TTC549 (cell line): ENCODE measurements around the gene CACTIN.

Experiments
- FAIRE-seq: peaks from 2 replicates; lab custom pipeline; 2012; peaks lifted over from hg19 to GRCh38; lab: Jason Lieb, UNC

Gene CACTIN

DNA sequence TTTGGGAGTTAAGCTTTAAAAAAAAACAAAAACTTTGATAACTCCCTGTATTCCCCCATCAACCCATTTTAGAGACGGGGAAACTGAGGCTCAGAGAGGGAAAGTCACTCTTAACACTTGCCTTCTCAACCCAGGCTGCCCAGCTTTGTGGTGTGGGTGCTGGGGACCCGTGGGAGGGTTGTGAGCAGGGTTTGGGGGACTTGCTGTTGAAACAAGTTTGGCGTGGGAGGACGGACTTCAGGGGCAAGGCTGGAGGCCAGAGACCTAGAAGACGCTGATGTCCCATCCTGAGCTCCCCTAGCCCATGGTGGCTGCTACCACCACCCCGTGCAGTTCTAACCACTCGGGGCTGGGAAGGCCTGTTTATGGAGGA, 747 bp upstream of the CACTIN start:
- no peak for FAIRE-seq

- FAIRE-seq, result no peak
Measured at GRCh38 chr19:3625996-3626472, 556 bp downstream of the CACTIN start.

GRCh38 chr19:3623716-3624115, 2.9 kb downstream of the CACTIN start:
- no peak for FAIRE-seq

GRCh38 chr19:3622224-3622623, 4.4 kb downstream of the CACTIN start:
- FAIRE-seq, result no peak

GRCh38 chr19:3621689-3622088, 4.9 kb downstream of the CACTIN start:
- no peak for FAIRE-seq

- FAIRE-seq, result no peak
Measured at GRCh38 chr19:3620817-3621547, 5.6 kb downstream of the CACTIN start.

- FAIRE-seq, result no peak
Measured at GRCh38 chr19:3620145-3620816, 6.3 kb downstream of the CACTIN start.

DNA sequence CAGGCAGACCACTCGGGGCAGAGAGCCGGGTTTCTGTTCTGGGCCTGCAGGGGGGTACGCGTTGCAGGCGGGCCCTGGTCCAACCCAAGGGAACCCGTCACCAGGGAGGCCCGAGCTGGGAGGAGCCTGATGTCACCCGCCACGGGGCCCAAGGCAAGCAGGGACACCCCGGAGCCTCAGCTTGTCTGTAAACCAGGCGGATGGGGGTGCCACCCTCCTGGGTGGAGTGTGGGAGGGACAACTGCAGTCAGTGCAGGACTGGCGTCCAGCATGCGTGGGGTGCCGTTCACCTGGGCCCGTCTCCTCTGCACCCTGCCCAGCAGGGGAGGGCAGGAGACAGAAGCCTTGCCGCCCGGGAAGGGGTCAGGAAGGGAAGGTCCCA, 7.0 kb downstream of the CACTIN start:
- no peak for FAIRE-seq

DNA sequence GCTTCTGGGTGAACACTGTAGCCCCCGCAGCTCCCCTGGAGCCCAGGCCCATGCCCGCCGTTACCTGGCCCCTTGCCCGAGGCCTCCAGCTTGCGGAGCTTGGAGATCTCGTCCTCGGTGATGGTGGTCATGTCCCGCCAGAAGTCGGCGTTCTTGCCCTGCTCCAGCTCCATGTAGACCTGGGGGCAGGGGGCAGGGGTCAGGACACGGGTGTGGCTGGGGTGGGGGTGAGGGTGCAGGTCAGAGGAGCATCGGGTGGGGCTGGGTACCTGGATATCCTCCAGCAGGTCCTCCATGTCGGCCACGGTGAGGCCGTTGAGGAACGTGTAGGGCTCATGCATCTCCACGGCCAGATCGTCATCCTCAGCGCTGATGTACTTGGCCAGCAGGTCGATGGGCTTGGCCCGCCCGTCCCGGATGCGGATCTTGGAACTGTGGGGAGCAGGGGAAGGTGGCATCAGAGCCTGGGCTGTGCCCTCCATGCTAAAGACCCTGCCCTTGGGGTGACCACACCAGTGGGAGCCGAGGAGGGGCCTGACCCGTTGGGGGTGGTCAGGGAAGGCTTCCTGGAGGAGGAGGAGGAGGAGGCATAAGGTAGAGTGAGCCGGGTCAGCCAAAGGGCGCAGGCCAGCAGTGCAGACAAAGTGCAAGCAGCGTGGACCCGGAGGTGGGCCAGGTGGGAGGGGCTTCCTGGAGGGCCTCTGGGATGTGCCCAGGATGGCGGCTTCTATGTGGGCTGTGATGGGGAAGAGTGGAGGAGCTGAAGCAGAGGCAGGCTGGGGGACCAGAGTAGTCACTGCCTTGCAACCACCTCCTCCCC, 7.6 kb downstream of the CACTIN start:
- no peak for FAIRE-seq

- no peak for FAIRE-seq
Measured at GRCh38 chr19:3618144-3618810, 8.3 kb downstream of the CACTIN start.

GRCh38 chr19:3617463-3617862, 9.1 kb downstream of the CACTIN start:
- FAIRE-seq, result no peak

GRCh38 chr19:3615524-3616135, 11.0 kb downstream of the CACTIN start:
- no peak for FAIRE-seq

DNA sequence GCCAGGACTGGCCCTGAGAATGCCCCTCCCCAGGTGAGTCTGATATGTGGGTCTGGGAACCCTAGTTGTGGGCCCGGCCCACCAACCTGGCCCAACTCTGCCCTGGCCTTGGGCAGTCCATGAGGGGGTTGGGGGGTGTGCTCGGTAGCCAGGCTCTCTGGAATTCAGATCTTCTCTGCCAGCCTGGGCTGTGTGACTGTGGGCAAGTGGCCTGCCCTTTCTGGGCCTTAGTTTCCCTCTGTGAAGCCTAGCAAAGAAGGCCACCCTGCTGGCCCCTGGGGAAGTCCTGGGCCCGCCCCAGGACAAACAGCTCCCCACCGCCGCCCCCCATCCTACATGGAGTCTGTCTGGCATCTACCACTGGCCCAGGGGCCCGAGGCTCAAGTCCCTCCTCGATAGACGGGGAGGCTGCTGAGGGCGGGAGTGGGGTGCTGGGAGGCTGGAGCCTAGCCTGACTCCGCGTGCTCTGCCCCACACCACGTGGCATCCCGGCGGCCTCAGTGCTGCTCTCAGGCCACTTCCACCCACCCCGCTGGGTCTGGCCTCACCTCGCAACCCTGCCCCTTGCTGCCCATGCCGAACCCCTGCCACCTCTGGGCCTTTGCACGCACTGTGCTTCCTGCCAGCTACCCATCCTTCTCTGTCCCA, 11.6 kb downstream of the CACTIN start:
- FAIRE-seq, result no peak

DNA sequence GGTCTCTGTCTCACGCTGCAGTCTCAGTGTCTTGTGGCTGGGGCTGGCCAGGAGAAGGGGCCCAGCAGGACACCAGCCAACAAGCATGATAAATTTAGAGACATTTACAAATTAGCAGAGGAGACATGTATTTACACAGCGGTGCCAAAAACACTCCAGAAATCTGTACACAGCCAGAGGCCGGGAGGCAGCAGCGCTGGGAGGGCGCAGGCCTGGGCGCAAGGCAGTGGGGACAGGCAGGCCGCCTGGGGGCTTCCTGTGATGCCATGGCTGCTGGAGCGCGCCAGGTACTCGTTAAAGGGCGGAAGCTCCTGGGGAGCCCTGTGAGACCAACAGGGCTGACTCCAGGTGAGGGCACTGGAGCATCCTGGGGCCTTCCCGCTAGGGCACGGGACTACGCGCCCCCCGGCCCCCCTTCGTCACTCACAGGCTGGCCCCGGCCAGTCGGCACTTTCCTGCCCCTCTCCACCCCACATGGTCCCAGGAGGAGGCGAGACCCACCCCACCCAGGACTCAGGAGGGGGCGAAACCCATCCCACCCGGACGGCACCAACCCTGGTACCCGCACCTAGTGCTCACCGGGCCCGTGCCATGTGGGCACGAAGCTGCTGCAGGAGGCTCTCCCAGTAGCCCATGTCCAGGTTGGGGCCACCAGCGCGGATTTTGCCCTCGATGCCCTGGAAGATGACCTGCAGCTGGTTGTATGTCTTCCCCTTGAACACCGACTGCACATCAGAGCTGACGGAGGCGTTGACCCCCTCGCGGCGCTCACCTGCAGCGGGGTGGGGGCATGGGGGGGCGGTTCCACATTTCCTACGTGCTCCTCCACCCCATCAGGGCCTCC, 12.6 kb downstream of the CACTIN start:
- no peak for FAIRE-seq

GRCh38 chr19:3612901-3613741, 13.5 kb downstream of the CACTIN start:
- FAIRE-seq, result no peak

GRCh38 chr19:3612330-3612729, 14.3 kb downstream of the CACTIN start:
- FAIRE-seq, result no peak

DNA sequence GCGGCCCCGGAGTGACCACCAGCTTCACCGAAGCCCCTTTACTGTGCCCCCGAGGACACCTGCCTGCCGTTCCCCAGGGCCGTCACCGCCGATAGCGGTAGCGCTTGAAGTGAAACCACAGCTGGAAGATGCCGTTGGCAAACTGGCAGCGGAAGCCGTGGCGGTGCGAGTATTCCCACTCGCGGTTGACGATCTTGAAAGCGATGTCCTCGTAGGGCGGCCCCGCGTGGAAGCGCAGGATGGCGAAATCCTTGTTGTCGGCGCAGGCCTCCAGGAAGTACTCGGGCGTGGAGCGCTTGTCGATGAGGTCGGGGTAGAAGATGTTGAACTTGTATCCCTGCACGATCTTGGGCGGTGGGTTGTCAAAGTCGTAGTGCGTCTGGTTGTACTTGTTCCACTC, 14.7 kb downstream of the CACTIN start:
- FAIRE-seq, result no peak

DNA sequence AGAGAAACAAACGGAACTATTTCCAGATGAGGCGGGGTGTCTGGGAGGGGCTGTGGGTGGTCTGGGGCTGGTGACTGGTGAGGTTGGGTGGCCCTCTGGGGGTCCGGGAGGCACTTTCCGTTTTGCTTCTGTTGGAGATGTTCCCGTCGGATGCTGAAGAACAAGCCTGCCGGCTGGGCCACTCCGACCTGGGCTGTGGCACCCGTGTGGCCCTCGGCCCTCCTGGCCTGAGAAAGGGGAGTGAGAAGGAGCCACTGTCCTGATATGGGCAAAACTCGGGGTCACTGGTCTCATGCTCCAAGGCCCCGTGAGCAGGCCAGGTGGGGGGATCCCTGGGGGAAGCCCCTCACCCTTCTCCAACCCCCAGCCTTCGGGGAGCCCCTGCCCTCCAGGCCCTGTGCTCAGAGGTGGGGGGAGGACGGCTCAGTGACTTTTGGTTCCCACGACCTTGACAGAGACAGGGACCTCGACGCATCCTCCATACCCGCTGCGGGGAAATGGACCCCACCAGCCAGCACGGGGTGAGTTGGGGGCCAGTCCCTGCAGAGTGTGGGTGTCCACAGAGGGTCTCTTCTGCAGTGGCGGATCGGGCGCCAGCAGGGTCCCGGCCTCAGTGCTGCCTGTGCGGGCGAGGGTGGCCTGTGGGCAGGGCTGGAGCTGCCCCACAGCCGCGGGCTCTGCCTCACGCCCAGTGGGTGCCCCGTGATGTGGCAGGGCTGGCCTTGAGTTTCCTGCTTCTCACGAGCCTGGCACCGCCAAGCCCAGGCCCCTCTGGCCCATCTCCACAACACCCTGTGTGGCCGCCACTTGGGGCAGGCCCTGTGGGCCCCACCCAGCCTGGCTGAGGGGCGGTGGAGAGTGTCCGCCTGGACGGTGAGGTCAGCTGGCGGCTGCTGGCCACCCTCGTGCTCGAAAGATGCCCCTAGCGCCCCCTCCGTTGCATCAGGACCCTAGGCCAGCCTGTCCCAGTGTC, 15.6 kb downstream of the CACTIN start:
- FAIRE-seq, result no peak
